Astrocyte (in vitro differentiated cells and primary cell): ENCODE measurements around the gene CD2. TPM values are rescaled to one million over a fixed set of nuclear protein-coding genes. Genes with fewer than 3 reads are reported as not detected.

Experiments
- DNase-seq: peaks from one replicate; pipeline ENCODE4 v3.0.0-alpha.2; 2010; ENCODE audit warnings: low read depth
- FAIRE-seq: peaks from 2 replicates; lab custom pipeline; 2011; peaks lifted over from hg19 to GRCh38; lab: Jason Lieb, UNC
- H2AFZ ChIP-seq: 2 replicates; pipeline ENCODE4 v1.6.0; 2012; ENCODE audit warnings: low read depth, low read length, inconsistent platforms
- H3K27ac ChIP-seq: 2 replicates; pipeline ENCODE4 v1.5.1; 2011; ENCODE audit warnings: low read depth, low read length, inconsistent platforms
- H3K27me3 ChIP-seq: 2 replicates; pipeline ENCODE4 v1.6.0; 2011; ENCODE audit warnings: low read length, inconsistent platforms; ENCODE audit not compliant: insufficient read depth
- H3K36me3 ChIP-seq: 2 replicates; pipeline ENCODE4 v1.5.1; 2011; ENCODE audit warnings: low read length, inconsistent platforms; ENCODE audit not compliant: insufficient read depth
- H3K4me1 ChIP-seq: 2 replicates; pipeline ENCODE4 v1.5.1; 2011; ENCODE audit warnings: low read length, inconsistent platforms; ENCODE audit not compliant: insufficient read depth
- H3K4me2 ChIP-seq: 2 replicates; pipeline ENCODE4 v1.6.0; 2012; ENCODE audit warnings: low read length, inconsistent platforms
- H3K4me3 ChIP-seq: 2 replicates; pipeline ENCODE4 v1.5.1; 2011; ENCODE audit warnings: low read depth, mild to moderate bottlenecking, low read length, inconsistent platforms; ENCODE audit not compliant: insufficient read depth
- H3K79me2 ChIP-seq: 2 replicates; pipeline ENCODE4 v1.6.0; 2012; ENCODE audit warnings: mild to moderate bottlenecking, low read length, inconsistent platforms; ENCODE audit not compliant: insufficient read depth
- H3K9ac ChIP-seq: 2 replicates; pipeline ENCODE4 v1.6.0; 2012; ENCODE audit warnings: mild to moderate bottlenecking, low read length, inconsistent platforms
- H3K9me3 ChIP-seq: 2 replicates; pipeline ENCODE4 v1.5.1; 2012; ENCODE audit warnings: low read depth, mild to moderate bottlenecking, low read length, inconsistent platforms; ENCODE audit not compliant: insufficient read depth
- H4K20me1 ChIP-seq: 2 replicates; pipeline ENCODE4 v1.6.0; 2012; ENCODE audit warnings: low read length, inconsistent platforms; ENCODE audit not compliant: insufficient read depth
- H3K27ac Mint-ChIP-seq: one replicate; pipeline ENCODE4 v1.8.0; 2021; ENCODE audit warnings: mild to moderate bottlenecking, mixed read lengths; ENCODE audit not compliant: unreplicated experiment
- H3K27me3 Mint-ChIP-seq: one replicate; pipeline ENCODE4 v1.8.0; 2021; ENCODE audit warnings: low read depth, mixed read lengths; ENCODE audit not compliant: unreplicated experiment
- H3K36me3 Mint-ChIP-seq: one replicate; pipeline ENCODE4 v1.8.0; 2021; ENCODE audit warnings: low read depth, mixed read lengths; ENCODE audit not compliant: unreplicated experiment
- H3K4me1 Mint-ChIP-seq: one replicate; pipeline ENCODE4 v1.8.0; 2021; ENCODE audit warnings: low read depth, mixed read lengths; ENCODE audit not compliant: unreplicated experiment
- H3K4me3 Mint-ChIP-seq: one replicate; pipeline ENCODE4 v1.8.0; 2021; ENCODE audit warnings: mild to moderate bottlenecking, moderate library complexity, mixed read lengths; ENCODE audit not compliant: unreplicated experiment
- H3K9me3 Mint-ChIP-seq: one replicate; pipeline ENCODE4 v1.8.0; 2021; ENCODE audit warnings: mild to moderate bottlenecking, mixed read lengths; ENCODE audit not compliant: unreplicated experiment
- CTCF ChIP-seq: IDR thresholded peaks from 2 replicates; pipeline ENCODE4 v1.5.1; 2011; ENCODE audit warnings: low read depth, mild to moderate bottlenecking, inconsistent platforms, low read length, moderate library complexity; ENCODE audit not compliant: insufficient read depth
- EZH2 ChIP-seq: IDR thresholded peaks from 2 replicates; pipeline ENCODE4 v1.6.1; 2012; ENCODE audit warnings: mild to moderate bottlenecking, low read length, inconsistent platforms; ENCODE audit not compliant: insufficient read depth
- total RNA-seq: library from RNA; stranded (reverse); gene quantifications from 2 replicates; pipeline ENCODE4 v1.2.1, GENCODE V29; 2021

CD2 gene
- total RNA-seq, 1 donor from 2014 or later: 0.14 TPM

GRCh38 chr1:116808200-116808847 is 54.1 kb downstream of the CD2 start:
- Histone ChIP-seq H4K20me1 (no peaks in the 10 kb centered on the region), H3K9me3 (no peaks in the 10 kb centered on the region), H3K27ac (no peak overlapping the region), H3K36me3 (no peaks in the 10 kb centered on the region), H2AFZ (no peak overlapping the region), H3K4me3 (no peak overlapping the region), H3K4me1 (no peaks in the 10 kb centered on the region), H3K79me2 (no peaks in the 10 kb centered on the region), H3K9ac (no peak overlapping the region), H3K4me2 (no peak overlapping the region), H3K27me3 (peaks cover 5% of the 10 kb centered on the region)
- Mint-ChIP-seq H3K4me1 (no peaks in the 10 kb centered on the region), H3K27ac (no peak overlapping the region), H3K36me3 (no peaks in the 10 kb centered on the region), H3K9me3 (no peaks in the 10 kb centered on the region), H3K27me3 (no peaks in the 10 kb centered on the region), H3K4me3 (no peak overlapping the region)
- FAIRE-seq (no peak), DNase-seq (no peak)
- TF ChIP-seq CTCF (no peak), EZH2 (no peak)

GRCh38 chr1:116808848-116809508 is 54.7 kb downstream of the CD2 start:
- Histone ChIP-seq H3K36me3 (no peaks in the 10 kb centered on the region), H2AFZ (no peak overlapping the region), H3K4me3 (no peak overlapping the region), H3K27me3 (peaks cover 5% of the 10 kb centered on the region), H4K20me1 (no peaks in the 10 kb centered on the region), H3K9me3 (no peaks in the 10 kb centered on the region), H3K4me2 (no peak overlapping the region), H3K27ac (no peak overlapping the region), H3K9ac (no peak overlapping the region), H3K4me1 (no peaks in the 10 kb centered on the region), H3K79me2 (no peaks in the 10 kb centered on the region)
- DNase-seq (no peak), FAIRE-seq (peak; percentile 9)
- no peaks in the 10 kb centered on the region for H3K36me3 Mint-ChIP-seq
- H3K4me1 Mint-ChIP-seq: no peaks in the 10 kb centered on the region
- H3K27ac Mint-ChIP-seq: no peak overlapping the region
- no peak for TF ChIP-seq CTCF
- no peaks in the 10 kb centered on the region for H3K9me3 Mint-ChIP-seq
- H3K27me3 Mint-ChIP-seq: no peaks in the 10 kb centered on the region
- H3K4me3 Mint-ChIP-seq: no peak overlapping the region

- DNase-seq: no peak
- no peaks in the 10 kb centered on the region for H3K27me3 ChIP-seq
These were observed 57.1 kb downstream of the CD2 start for GRCh38 chr1:116811321-116811720.

More at GRCh38 chr1:116811321-116811720, 57.1 kb downstream of the CD2 start:
- H3K36me3 Mint-ChIP-seq: no peaks in the 10 kb centered on the region
- Histone ChIP-seq H3K27ac (no peak overlapping the region), H3K9ac (no peak overlapping the region), H3K36me3 (no peaks in the 10 kb centered on the region), H3K4me3 (no peak overlapping the region), H3K4me2 (no peak overlapping the region), H4K20me1 (no peaks in the 10 kb centered on the region), H3K4me1 (no peaks in the 10 kb centered on the region), H2AFZ (no peak overlapping the region), H3K9me3 (no peaks in the 10 kb centered on the region), H3K79me2 (no peaks in the 10 kb centered on the region)
- H3K9me3 Mint-ChIP-seq: no peaks in the 10 kb centered on the region
- no peak for FAIRE-seq
- no peaks in the 10 kb centered on the region for H3K4me1 Mint-ChIP-seq
- TF ChIP-seq CTCF (no peak), EZH2 (no peak)
- no peaks in the 10 kb centered on the region for H3K27me3 Mint-ChIP-seq
- no peak overlapping the region for H3K27ac Mint-ChIP-seq
- no peak overlapping the region for H3K4me3 Mint-ChIP-seq
